GM18870 (cell line): ENCODE data around the gene RNH1.
A peak's percentile ranks its signal among the peaks of the same experiment; 100 is the strongest.
"Not testable (repeated sequence)": the region's sequence is repeated elsewhere in the genome, so short reads cannot be mapped to it uniquely, and the experiment has no call there.

Source experiments
- ATAC-seq: cut with Tn5 transposase; IDR thresholded peaks from one replicate; pipeline ENCODE4 v1.9.1; 2021; ENCODE audit warnings: moderate library complexity; ENCODE audit not compliant: unreplicated experiment

The RNH1 gene

DNA sequence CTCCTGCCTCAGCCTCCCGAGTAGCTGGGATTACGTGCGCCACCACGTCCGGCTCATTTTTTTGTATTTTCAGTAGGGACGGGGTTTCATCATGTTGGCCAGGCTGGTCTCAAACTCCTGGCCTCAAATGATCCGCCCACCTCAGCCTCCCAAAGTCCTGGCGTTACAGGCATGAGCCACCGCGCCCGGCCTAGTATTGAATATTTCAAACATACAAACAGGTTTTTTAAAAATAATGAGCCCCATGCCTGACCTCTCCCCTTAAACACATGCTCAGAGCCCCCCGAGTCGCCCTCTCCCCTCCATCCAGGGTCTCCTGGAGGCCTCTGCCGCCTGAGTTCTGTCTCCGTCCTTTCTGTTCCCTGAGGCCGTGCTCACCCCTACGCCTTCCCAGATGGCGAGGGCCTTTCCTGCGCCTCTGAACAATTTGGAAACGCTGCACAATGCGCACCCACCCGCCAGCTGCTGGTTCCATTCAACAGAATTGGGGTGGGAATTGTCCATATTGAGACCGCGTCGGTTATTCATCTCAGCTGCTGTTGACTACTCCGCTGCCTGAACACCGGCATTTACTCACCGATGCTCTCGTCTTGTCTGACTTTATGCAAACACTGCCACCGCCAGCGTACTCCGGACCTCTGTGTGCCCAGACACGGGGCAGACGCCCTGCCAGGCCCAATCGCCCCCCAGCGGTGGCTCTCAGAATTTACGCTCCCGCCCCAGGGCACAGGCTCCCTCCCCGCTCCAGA is 13.6 kb upstream of the RNH1 start:
- ATAC-seq, result no peak

DNA sequence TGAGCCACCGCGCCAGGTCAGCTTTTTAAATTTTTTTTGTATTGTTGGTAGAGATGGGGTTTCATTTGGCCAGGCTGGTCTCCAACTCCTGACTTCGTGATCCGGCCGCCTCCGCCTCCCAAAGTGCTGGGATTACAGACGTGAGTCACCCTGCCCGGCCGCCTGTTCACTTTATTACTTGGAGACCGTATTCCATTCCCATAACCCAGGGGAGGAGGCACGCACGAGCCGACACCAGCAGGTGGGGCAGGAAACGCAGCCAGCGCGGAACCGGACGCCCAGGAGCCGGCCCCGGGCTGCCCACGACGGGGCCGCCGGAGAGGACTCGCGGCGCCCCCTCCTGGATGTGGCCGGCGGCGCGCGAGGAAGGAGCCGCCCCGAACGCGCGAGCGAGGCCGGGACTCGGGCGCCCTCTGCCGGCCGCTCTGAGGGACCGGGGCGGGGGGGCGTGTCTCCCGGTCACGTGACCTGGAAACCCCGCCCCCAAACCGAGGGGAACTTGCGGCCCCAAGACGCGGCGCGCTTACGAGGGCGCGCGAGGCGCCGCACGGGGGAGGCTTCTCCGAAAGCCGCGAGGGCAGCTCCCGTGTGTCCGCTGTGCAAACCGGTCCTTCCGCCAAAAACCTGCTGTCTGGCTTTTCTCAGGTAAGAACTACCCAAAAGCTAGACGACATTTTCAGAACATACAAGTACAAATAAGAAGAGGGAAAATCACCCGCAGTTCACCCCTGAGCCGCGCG is 11.6 kb upstream of the RNH1 start:
- no peak for ATAC-seq

DNA sequence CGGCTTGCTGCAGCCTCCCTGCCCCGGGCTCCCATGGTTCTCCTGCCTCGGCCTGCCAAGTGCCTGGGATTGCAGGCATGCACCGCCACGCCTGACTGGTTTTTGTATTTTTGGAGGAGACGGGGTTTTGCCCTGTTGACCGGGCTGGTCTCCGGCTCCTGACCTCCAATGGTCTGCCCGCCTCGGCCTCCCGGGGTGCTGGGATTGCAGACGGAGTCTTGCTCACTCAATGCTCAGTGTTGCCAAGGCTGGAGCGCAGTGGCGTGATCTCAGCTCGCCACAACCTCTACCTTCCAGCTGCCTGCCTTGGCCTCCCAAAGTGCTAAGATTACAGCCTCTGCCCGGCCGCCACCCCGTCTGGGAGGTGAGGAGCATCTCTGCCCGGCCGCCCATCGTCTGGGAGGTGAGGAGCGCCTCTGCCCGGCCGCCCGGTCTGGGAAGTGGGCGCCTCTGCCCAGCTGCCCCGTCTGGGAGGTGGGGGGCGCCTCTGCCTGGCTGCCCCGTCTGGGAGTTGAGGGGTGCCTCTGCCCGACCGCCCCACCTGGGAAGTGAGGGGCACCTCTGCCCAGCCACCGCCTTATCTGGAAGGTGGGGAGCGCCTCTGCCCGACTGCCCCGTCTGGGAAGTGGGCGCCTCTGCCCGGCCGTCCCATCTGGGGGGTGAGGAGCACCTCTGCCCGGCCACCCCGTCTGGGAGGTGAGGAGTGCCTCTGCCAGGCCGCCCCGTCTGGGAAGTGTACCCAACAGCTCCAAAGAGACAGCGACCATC is 10.1 kb upstream of the RNH1 start:
- not testable (repeated sequence) for ATAC-seq

DNA sequence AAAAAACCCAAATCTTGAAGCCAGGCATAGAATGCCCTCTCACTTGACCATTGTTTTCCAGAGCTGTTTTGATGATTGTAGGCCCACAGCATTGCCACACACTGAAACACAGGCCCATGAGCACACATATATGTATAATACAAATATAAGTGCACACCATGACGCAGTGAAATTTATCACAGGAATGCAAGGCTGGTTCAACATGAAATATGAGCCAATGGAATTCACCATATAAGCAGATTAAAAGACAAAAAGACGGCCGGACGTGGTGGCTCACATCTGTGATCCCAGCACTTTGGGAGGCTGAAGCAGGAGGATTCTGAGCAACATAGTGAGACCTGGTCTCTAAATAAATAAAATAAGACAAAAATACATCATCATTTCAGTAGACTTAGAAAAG is 9.4 kb upstream of the RNH1 start:
- ATAC-seq, result no peak

DNA sequence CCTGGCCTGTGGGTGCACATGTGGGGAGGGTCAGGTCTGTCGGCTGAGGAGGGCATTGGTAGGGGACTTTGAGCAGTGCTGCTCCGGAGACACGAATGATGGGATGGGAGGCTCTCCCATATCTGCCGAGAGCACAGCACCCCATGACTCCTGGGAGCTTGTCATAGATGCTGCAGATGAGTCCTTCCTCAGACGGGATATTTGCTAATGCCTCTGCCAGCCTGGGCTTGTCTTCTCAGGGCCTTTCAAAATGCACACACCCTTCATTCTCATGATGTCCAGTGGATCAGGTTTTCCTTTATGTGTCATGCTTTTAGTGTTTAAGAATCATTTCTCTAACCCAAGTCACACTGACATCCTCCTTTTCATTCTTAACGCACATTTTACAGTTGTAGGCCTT is 8.1 kb upstream of the RNH1 start:
- ATAC-seq, result no peak

DNA sequence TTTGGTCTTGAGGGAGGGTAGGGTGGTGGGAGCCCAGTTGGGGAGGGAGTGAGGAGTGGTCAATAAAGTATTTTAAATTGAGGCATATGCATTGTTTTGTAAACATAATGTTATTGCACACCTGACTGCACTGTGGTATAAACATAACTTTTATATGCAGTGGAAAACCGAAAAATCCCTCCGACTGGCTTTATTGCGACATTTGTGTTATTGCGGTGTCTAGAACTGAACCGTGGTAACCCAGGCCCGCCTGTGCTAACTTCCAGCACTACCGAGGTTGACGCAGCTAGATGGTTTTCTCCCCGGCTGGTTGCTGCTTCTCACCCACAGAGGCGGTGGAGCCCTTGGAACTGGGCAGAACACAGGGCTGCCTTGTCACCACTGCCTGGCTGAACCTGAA is 7.6 kb upstream of the RNH1 start:
- no peak for ATAC-seq

DNA sequence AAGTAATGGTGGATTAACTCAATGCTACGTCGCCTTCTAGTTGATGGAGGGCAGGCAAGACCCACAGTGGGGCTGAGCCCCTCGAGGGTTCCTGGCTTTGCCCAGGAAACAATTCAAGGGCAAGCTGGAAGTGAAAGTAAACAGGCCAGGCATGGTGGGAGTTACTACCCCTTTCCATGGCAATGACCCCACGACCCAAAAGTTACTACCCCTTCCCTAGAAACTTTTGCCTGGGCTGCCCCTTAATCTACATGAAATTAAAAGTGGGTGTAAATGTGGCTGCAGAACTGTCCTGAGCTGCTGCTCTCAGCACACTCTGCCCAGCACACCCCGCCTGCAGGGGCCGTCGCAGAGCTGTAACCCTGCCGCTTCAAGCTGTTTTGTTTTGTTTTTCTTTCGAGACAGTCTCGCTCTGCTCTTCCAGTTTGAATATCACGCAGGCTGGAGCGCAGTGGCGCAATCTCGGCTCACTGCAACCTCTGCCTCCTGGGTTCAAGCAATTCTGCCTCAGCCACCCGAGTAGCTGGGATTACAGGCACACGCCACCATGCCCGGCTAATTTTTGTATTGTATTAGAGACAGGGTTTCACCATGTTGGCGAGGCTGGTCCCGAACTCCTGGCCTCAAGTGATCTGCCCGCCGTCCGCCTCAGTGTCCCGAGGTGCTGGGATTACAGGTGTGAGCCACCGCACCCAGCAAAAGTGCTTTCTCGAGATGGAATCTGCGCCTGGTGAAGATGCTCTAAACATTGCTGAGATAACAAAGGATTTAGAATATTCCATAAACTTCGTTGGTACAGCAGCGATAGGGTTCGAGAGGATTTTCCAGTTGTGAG is 5.9 kb upstream of the RNH1 start:
- ATAC-seq, result no peak

DNA sequence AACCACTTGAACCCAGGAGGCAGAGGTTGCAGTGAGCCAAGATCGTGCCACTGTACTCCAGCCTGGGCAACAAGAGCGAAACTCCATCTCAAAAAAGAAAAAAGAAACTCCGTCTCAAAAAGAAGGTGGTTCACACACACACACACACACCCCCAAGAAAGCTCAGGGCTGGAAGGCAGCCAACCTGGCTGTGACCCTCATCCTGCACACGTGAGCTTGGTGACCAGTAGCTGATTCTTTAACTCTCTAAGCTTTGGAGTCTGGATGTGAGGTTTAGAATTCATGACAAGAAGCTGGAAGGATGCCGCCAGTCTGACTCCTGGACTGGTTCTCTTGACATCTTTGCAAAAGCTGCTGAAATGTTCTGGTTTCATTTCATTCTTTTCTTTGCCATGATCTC is 1.9 kb upstream of the RNH1 start:
- ATAC-seq, result no peak

DNA sequence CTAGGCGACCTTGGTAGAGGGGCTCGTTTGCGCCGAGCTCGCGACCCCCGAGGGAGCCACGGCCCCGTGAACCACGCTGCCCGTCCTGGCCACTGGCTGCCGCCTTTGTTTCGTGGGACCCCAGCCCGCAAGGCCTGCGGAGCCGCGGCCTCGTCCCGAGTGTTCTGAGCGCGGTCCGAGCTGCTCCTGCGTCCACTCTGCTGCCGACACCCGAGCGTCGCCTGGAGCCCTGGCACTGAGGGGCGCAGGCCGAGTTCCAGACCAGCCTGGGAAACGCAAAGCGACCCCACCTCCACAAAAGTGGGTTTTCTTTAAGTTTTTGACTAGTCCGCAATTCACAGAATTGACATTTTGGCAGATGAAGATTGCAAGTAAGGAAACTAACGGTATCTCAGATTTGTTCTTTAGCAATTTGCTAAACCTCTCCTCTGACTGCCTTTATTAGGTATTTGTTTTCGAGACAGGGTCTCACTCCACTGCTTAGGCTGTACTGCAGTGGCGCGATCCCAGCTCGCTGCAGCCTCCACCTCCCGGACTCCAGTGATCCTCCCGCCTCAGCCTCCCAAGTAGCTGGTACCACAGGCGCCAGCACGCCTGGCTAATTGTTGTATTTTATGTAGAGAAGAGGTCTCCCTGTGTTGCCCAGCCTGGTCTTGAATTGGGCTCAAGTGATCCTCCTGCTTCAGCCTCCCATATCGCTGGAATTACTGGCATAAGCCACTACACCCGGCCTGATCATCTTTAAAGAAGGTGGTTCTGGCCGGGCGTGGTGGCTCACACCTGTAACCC is 879 bp upstream of the RNH1 start:
- no peak for ATAC-seq

DNA sequence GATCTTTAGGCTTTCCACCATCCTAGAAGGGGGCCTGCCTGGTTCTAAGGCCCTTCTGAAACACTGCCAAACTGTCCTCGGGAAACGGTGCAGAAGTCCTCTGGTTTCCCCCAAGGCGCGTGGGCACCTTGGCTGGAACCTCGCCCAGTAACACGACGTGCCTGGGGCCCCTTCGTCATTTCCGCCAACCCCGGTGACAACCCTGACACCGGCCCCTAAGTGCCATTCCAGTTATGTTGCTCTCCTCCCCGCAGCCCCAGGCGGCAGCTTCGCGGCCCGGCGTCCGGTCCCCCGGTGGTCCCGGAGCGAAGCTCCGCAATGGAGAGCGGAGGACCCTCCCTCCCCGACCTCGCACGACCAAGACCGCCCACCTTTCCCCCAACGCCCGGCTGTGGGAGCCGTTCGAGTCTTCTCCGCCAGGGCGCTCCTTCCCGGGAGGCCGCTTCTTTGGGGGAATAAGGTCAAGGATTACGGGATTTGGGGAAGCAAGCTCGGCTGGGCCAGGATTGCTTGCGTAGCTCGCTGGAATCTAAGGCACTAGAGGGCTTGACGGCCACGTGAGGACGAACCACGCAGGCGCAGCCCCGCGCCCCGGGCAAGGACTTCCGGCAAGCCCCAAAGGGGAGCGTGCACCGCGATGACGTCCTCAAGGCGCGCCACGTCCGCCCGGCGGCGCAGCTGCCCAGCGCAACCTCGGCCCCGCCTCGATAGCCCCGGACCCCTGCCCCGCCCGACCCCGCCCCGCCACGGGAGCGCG is 626 bp downstream of the RNH1 start:
- peak; percentile 50 for ATAC-seq

DNA sequence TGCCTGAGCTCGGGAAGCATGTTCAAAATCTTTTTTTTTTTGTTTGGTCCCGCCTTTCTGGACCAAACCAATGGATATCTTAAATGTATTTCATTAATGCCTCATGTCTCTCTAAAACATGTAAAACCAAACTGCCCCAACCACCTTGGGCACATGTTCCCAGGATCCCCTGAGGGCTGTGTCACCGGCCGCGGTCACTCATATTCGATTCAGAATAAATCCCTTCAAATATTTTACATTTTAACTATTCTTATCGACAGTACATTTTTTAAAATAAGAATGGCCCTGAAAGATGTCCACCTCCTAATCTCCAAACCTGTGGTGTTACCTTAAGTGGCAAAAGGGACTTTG is 2.1 kb downstream of the RNH1 start:
- ATAC-seq, result no peak

DNA sequence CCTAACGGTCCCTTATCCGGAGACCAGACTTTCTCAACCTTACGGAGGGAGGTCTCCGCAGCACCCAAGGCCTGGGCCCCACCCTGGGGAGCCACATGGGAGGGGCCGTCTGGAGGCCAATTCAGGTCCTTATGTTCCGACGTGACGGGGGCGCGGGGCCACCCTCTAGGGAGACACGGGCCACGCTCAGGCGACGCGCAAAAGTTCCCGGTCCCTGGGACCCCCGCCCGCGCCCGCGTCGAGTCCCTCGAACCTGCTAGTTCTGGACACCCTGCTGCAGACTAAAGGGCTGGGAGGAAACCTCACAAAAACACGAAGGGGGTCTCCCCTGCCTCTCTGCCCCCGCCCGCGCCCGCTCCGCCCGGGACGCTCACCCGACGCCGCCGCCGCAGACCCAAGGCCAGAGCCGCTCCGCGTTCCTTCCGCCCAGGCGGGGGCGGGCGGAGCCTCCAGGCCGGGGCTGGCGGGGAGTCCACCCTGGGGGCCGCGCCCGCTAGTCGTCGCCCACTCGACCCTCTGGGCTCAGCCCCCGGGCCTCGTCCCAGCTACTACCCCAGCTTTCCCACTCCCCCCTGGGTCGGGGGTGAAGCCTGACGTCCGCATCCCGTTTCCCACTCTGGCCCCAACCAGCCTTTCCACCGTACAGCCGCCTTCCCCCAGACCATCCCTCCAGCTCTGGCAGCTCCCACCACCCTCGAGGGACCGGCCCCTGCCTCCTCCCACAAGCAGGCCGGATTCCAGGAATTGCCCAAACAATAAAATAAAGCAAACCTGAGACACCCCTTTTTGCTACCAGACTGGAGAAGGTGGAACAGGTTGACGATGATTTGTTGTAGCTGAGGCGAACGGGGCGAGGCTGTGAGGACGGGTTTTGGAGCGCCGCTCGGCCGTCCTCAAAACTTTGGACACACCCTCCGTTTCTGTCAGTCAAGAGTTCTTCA is 2.7 kb downstream of the RNH1 start:
- ATAC-seq, result no peak

DNA sequence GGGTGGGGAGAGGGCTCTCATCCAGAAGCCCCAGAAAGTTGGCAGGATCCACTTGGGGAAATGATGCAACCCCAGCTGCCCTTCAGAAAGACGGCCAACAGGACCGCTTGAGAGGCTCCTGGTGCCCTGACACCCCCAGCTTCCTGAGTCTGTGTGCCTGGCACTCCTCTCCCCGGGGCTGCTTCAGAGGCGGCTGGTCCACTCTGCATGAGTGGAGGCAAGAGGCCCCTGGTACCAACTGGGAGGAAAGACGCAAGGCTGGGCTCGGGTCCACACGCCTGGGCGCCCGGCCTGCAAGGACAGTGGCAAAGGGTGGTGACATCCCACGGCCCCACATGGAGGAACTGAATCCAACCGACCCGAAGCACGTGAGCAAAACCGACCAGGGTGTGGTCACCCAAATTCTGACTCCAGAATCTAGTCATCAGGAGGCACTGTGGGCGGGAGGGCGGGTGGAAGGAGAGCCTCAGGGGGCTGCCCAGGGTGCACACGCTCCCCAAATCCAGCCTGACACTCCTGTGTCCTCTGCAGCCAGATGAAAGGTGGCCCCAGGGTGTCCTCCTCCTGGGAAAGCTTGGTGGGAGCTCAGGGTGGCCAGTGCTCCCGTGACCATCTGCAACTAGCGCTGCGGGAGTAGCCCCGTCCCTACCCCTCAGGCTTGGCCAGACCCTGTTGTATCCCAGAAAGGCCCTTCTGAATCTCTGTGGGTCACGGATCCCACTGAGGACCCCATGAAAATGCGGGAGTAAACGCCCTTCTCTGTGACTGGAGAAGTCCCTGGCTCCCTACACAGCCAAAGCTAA is 3.7 kb downstream of the RNH1 start:
- no peak for ATAC-seq

DNA sequence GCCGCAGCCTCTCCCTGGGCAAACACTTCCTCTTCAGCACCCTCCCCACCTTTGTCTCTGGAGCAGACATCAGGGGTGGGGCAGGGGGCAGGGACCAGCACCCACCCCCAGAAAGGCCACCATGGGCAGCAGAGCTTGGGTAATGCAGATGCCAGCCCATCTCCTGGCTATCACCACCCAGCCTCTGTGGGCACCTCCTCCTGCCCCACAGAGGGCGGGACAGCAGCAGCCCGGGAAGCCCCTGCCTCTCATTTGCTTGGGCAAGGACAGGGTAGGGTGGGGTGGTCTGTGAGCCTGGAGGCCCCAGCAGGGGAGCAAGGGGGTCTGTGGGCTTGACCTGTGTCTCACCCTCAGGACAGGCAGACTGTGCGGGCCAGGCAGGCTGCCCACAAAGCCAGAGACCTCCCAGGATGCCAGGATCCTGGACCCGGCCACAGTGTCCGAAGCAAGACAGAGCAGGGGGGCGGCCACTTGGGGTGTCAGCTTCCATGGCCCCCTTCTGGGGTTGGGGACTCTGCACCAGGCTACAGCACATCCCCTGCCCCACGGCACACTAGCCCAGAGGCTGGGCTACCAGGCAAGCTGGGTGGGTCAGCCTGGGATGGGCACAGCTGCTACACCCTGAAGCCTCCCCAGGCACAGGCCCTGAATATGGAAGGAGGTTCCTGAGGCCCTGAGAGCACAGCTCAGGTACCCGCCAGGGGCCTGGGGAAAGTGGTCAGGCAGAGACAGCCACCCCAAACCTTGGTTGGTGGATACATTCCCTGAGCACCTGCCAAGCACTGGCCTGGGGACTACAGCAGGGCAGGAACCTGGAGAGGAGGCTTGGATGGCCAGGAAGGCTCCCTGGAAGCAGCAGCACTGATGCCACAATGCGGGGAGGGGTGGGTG is 4.5 kb downstream of the RNH1 start:
- ATAC-seq, result no peak

DNA sequence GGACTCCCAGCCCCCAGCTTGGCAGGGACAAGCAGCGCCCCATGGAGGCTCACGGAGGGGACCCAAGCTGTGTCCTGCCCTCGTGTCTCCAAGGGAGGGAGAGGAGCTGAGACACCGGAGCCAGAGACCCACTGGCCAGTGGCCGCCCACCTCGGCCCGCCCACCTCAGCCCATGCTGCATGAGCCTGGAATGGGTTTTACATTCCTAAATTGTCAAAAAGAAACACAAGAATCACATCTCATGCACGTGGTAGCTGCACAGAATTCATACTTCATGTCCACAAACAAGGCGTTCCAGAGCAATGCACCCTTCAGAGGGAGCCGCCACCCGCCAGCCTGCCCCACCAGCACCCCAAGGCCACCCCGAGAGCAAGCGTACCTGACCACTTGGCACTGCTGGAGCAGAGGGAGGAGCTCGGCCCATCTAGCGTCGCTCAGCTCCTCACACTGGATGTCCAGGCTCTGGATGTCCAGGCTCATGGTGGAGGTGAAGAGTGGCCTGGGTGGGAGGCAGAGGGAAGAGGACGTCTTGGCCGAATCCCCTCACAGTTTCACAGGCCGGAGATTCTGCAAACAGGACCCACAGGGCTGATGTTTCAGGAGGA is 5.3 kb downstream of the RNH1 start:
- no peak for ATAC-seq

DNA sequence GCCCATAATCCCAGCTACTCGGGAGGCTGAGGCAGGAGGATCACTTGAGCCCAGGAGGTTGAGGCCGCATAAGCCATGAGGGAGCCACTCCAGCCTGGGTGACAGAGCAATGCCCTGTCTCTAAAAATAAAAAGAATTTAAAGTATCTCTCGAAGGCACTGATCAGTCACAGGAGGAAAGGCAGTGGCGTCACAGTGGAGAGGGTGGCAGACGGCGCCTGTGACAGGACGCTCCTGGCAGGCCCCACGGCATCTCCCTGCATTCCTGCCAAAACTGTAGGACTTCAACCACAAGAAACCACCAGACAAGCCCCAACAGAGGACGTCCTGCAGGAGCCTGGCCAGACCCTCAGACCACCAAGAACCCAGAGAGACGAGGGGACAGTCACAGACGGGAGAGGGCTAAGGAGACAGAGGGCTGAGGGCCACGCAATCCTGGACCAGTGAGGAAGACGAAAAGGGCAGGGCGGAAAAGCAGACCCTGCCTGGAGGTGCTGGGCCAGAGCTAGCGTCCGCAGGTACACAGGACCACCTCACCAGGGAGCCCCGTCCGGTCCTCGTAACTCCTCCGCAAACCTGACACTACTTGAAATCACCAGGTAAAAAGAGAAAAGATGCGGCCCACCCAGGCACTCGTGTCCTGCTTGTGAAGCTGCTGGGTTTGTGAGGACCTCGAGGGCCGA is 5.9 kb downstream of the RNH1 start:
- ATAC-seq, result no peak
